ENCODE measurements around the gene GPATCH2L. TPM values are rescaled to one million over a fixed set of nuclear protein-coding genes. Genes with fewer than 3 reads are reported as not detected.

GPATCH2L gene
- total RNA-seq (82.7 and 97.8 TPM in 2 replicates), polyA plus RNA-seq (17.4 and 20.5 TPM in 2 replicates), polyA minus RNA-seq (50.4 and 59.3 TPM in 2 replicates)
- 40.6 TPM for total RNA-seq (2013)

DNA sequence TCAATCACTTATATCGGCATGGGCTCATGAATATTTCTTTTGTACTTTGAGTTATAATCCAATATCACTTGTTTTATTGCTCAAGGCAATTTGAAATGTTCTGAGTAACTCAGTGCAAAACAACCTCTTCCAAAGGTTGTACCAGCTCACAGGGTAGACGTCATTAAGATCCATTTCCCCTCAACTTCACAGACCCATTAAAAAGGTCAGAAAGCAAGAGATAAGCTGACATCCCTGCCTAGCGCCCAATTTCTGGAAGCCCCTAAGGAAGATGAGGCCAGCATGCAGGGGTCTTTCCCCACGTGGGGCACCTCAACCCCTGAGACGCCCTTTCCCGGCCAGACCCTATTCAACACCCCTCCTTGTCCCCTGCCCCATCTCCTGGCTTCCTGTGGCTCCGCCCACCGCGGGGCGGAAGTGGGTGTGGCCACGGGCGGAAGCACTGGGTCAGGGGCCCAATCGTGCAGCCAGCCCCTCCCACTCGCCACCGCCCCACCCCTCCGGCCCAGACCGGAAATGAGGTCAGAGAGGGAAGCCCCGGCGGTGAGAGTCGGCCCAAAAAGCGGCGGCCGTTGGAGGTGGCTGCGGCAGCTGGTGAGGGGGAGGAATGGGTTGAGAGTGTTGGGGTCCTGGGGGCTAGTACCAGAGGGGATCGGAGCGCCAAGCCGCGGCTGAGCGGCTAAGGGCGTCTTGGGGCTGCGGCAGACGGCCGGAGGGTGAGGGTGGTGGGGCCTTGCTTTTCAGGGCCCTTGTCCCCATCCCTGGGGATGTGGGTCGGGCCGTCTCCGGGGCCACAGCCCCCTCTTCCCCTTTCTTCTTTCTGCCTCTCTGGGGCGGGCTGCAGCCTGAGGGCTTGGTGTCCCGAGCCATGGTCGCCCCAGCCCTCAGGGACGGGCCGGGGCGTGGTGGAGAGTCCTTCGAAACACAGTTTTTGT, at the start of gene GPATCH2L:
Gene GPATCH2L, plus strand, starts transcription at position 525 of the 935 bp plus-strand sequence. CDS start 2,442 bp downstream, outside the sequence.
- ATAC-seq (ENCODE audit: low read depth) (peak; percentile 95), DNase-seq (peak; percentile 96)
- Histone ChIP-seq H3K4me1 (ENCODE audit: control insufficient read depth in 2 of 2, insufficient read depth in 2 of 2, low read length in 2 of 2) (peaks cover 30 to 31% of the 10 kb centered on the region in 2 donors), H3K9me3 (ENCODE audit: control extremely low read depth in 1 of 3, control insufficient read depth in 2 of 3, insufficient read depth in 1 of 3, low read length in 2 of 3) (peaks cover 0 to 15% (median 2%) of the 10 kb centered on the region in 3 donors), H3K4me3 (ENCODE audit: control extremely low read depth in 1 of 5, extremely low read depth in 1 of 5, insufficient read depth in 1 of 5, low read depth in 2 of 5, low read length in 4 of 5) (peak within 1 kb of the TSS; percentile 62 to 96 (median 90)), H3K36me3 (replicated peaks in 1 of 2; ENCODE audit: control extremely low read depth in 1 of 2, control insufficient read depth in 1 of 2, extremely low read depth in 1 of 2, insufficient read depth in 2 of 2, low read length in 1 of 2) (peaks cover 3 to 20% of the 10 kb centered on the region in 2 experiments), H3K27ac (ENCODE audit: low read length in 2 of 2) (peak within 1 kb of the TSS; percentile 88 to 95), H3K9ac (ENCODE audit: low read length) (peak within 1 kb of the TSS; percentile 92), H3K79me2 (ENCODE audit: control insufficient read depth, insufficient read depth, low read length) (peaks cover 44% of the 10 kb centered on the region), H3K4me2 (replicated peaks; ENCODE audit: low read depth, low read length, poor library complexity, severe bottlenecking) (peak within 1 kb of the TSS; percentile 97), H4K20me1 (ENCODE audit: control insufficient read depth, insufficient read depth, low read length, poor library complexity, severe bottlenecking) (peaks cover 33% of the 10 kb centered on the region), H3K27me3 (replicated peaks in 1 of 4; ENCODE audit: control extremely low read depth in 1 of 4, control insufficient read depth in 3 of 4, insufficient read depth in 4 of 4, low read length in 3 of 4) (no peaks in the 10 kb centered on the region), H2AFZ (ENCODE audit: insufficient read depth, low read depth, low read length, poor library complexity, severe bottlenecking) (peak within 1 kb of the TSS; percentile 82)
- TF ChIP-seq CTCF (IDR thresholded peaks at IDR 0.05) (no peak), EZH2 (IDR thresholded peaks at IDR 0.05; ENCODE audit: borderline replicate concordance, insufficient read depth, low read depth, low read length, poor library complexity, severe bottlenecking) (no peak)
- ChIA-PET CTCF (interaction anchor here (0.6 to 1.4 kb wide), 2 partner anchors 40 to 101 kb away, joined by 4 read pairs; no protein-coding TSS in a partner anchor), POLR2A (no interaction called here)
- Mint-ChIP-seq H3K4me3 (peak within 1 kb of the TSS; percentile 98), H3K27ac (peak within 1 kb of the TSS; percentile 97), H3K27me3 (no peaks in the 10 kb centered on the region), H3K4me1 (peaks cover 51% of the 10 kb centered on the region), H3K9me3 (ENCODE audit: insufficient read depth) (peaks cover 7% of the 10 kb centered on the region)
- under 1% methylated on average over 32 of the region's 43 CpGs for WGBS (ENCODE audit: insufficient coverage)
- intact Hi-C loops (cut with micrococcal nuclease), result loop anchor here (1.0 to 5.0 kb wide), 2 partner anchors 166 to 946 kb away; partner anchors contain the start of genes CIPC and IFT43

All from B cell (primary cell).